Measurements from ENCODE around the gene NAV2. TPM values are rescaled to one million over a fixed set of nuclear protein-coding genes. Genes with fewer than 3 reads are reported as not detected.
"Not testable (repeated sequence)": the region's sequence is repeated elsewhere in the genome, so short reads cannot be mapped to it uniquely, and the experiment has no call there.

NAV2 gene
- total RNA-seq, 1 donor from 2014 or later = 17.0 TPM

DNA sequence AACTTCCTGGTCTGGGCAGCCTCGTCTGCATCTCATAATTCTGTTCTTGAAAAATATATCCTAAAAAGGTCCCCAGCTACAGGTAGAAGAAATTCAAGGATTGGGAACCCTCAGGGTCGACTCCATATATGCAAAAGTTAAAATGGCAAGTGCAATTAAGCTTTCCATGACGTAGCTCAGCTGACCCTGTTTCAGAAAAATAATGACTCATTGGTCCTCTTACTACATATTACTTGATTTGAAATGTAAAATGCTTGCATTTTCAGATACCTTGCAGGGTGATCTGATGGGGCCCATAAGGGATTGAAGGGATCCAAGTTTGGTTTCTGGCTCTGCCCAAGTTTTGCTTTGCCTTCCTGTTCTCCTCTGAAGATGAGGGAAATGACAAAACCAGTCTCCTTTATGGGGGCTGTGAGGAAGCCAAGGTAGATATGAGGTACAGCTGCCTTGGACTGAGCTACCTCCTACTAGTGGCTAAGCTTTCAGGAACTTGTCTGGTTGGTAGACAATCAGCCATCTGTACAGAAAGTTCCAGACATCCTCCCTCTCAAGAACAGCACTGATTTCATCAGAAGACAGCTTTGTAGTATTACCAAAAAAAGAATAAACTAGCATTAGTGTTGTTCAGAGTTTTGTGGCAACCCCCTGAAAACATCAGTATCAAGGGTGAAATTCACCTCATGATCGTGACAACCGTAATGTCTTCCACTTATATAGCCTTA is 270.3 kb downstream of the NAV2 start:
- no peak for ATAC-seq

DNA sequence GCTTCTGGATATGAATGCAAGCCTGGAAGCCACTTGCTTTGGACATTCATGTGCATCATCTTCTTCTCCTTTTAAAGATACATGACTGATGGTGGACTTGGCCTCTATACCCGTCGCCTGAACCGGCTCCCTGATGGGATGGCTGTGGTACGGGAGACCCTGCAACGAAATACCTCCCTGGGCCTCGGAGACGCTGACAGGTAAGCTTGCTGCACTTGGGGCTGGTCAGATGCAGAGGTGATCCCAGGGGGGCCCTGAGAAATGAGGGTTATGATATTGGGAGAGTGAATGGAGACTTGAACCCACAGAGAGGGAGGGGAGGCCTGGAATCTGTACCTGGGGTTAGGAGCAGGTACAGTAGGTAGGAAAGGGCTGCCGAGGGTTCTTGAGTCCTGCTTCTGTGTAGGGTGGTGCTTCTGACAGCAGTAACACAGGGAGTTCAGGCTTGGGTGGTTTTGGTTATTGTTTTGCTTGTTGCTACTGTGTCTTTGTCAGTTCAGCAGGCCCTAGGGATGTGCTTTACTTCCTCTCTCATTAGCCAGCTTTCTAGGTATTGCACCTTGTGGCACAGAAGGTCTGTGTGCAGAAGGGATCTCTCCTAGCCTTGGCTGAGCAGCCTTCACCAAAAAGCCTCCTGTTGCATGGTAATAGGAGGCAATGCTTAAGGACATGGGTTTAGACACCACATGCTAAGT is 271.6 kb downstream of the NAV2 start:
- peak; percentile 9 for ATAC-seq

DNA sequence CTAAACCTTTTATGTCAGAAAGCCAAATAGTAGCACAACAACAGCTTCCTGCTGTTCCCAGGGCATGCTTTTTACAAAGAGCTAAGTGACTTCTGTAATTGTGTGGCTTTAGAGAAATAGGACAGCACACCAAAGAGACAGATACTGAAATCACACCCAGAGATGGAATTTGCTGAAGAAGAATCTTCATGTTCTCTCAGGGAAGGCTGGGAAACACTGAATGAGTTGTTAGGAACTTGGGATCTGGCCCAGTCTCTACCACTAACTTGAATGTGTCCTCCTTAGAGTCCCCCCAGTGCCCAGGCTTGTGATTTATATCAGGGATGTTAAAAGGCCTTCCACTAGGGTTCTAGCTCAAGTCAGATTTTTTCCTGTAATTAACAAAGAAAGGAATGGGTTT is 272.5 kb downstream of the NAV2 start:
- no peak for ATAC-seq

DNA sequence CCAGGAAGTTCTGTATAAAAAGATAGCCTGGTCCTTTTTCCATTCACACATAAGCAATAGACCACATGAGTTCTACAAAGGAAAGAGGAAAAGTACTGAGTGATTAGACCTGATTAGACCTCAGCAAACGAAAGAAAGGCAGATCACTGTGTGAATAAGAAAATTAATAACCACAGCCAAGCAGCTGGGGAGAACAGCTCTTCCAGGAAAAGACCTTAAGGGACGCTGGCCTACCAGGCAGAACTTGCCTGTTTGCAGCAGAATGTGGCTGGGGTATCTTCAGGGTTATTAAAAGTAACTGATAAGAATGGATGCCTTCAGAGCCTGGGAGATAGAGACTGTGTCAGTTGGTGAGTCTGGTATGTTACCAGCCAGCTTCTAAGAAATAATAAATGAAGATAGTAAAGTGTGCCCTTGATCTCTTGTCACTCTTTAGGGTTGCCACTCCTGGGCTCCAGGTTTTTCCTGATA is 274.7 kb downstream of the NAV2 start:
- no peak for ATAC-seq

DNA sequence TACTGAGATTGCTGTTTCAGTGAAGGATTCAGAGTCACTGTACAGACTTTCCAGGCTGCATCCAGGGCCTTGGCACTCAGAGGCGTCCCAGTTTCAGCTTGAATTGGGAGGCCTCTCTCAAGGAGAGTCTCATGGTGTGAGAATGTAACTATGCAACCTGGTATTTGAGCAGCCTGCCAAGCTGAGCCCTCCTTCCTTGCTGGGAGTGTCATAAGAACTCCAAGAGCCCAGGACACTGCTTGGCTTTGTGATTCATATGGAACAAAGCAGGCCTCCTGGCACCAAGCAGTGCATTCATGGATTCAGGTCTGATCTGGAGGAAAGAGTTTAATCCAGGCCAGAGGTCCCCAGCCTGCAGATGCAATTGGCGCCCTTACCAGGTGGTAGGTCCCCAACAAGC is 276.0 kb downstream of the NAV2 start:
- peak; percentile 94 for ATAC-seq

DNA sequence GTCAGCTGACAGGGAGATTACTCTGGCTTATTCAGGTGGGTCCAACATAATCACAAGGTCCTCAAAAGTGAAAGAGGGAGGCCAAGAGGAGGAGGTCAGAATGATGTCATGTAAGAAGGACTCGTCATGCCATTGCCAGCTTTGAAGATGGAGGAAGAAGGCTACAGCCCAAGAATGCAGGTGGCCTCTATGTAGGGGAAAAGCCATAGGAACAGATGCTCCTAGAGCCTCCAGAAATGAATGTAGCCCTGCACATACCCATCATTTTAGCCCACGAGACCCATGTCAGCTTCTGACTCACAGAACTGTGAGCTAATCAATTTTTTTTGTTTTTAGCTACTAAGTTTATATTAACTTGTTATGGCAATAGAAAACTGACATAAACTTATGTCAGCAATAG is 276.6 kb downstream of the NAV2 start:
- no peak for ATAC-seq

DNA sequence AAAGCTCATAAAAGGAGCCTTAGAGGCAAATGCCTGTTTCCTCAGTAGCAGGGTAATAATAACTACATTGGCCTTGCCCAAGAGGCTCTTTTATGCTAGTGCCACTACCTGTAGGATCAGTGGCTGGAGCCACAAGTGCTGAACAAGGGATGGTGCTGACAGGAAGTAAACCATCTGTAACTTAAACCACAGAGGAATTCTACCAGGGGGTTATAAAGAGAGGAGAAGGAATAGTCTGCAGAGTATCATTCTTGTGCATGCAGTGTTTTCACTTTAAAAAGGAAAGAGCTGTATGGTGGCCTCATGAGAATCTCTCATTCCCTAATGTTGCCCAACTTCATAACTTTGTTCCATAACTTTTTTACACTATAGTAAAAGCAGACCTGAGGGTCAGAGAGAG is 279.5 kb downstream of the NAV2 start:
- no peak for ATAC-seq

DNA sequence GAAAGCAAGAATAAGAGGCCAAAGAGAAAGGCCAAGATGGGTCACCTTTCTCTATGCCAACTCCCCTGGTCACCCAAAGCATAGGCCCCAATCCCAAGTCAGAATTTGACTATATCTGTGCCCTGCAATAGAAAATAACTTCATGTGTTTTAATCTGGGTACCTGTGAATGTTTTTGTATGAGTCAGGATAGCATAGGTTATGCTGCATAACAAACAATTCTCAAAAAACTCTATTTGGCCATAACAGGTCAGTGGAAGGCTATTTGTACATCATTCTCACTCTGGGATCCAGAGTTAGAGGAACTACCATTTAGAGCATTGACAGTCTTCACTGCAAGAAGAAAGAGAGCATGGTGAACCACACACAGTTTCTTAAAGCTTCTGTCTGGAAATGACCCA is 280.4 kb downstream of the NAV2 start:
- no peak for ATAC-seq

DNA sequence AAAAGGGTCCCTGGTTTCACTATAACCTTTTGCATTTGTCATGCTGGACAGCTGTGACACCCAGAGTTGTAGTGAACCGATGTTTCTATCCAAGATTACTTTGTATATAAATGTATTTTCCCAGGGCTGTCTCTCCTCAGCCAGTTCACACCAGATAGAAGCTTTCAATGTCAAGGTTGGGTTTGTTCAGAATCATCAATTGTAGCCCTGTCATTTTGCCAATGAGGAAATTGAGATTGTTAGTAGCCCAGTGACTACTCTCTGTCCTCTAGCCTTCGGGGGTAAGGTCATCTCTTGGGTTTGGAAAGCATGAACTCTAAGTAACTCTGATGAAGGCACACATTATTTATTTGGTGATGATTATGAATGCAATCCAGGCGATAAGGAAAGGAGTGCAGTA is 282.0 kb downstream of the NAV2 start:
- no peak for ATAC-seq

DNA sequence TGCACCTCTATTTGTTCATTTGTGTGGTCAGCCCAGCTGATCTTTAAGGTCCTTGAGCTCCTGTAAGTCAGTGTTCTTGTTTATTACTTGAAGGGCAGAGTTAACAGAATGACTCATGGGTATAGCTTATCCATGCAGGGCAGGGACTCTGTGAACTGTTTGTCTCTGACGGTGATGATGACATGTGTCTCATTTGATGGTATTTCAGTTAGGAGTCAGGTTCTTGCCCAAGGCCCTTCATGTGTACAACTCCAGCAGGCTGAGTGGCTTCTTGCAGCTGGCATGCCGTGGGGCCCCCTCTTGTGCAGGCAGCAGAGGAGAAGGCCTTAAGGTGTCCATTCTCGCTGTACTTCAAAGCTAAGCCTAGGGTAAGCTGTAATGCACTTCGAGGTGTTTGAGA is 282.5 kb downstream of the NAV2 start:
- ATAC-seq = peak; percentile 95

DNA sequence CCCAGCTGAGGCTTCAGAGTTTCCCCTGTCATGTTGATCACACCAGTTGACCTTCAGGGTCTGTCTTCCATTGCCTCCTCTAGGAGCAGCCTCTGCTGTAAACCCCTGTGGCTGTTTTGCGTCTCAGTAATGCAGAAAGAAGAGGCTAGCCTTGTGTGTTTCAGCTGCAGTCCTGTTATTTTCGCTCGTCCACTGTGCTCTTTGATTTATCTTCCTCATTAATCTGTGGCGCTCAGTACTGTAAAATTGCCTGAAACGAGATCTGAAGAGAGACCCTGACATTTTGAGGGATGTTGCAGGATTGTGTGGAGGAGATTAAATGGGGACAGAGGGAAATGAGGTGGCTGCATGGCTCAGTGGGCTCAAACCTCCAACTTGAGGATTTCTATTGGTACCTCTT is 283.9 kb downstream of the NAV2 start:
- no peak for ATAC-seq

DNA sequence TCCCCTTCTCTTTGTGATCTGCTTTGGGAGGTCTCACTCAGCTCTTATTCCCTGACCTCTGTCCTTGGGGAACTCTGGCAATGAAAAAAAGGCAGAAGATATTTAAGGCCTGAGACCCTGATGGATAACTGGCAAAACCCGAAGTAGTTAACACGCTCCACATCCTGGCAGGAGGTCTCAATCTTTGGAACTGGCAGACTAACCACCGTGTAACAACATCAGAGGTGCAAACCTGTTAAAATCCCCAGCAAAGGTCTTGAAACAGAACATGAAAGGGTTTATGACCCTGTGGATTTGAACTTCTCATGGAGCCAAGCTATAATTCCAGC is 287.3 kb downstream of the NAV2 start:
- no peak for ATAC-seq

DNA sequence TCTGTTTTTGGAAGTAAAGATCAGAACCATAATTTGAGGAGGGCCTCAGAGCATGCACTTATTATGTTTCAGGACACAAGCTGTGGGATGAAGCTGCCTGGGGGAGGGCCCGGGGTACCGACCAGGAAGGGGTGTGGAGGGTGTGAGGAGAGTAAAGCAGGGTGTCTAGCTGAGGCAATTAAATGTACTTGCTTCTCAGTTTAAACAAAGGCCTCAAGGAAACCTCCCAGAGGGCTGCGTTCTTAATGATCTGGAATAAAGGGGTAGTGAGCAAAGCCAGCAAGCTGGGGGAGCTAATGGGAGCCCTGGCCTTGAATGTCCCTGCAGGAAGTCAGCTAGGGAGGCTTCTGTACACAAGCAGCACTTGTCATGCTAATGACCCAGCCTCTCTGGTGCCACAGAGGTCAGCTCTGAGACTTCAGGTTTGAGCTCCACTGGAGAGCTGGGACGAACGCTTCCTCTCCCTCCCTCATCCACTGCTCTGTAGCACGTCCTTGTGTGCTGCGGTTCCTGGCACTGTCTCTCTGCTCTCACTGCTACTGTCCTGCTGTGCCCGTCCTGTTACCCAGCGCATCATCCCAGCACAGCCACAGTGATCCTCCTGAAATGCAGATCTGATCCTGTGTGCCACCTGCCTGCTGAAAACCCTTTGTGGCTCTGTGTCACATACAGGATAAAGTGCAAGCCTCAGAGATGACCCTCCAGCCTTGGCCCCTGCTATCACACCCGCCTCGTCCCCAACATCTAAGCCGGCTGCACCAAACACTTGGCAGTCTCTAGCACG is 287.9 kb downstream of the NAV2 start:
- no peak for ATAC-seq

DNA sequence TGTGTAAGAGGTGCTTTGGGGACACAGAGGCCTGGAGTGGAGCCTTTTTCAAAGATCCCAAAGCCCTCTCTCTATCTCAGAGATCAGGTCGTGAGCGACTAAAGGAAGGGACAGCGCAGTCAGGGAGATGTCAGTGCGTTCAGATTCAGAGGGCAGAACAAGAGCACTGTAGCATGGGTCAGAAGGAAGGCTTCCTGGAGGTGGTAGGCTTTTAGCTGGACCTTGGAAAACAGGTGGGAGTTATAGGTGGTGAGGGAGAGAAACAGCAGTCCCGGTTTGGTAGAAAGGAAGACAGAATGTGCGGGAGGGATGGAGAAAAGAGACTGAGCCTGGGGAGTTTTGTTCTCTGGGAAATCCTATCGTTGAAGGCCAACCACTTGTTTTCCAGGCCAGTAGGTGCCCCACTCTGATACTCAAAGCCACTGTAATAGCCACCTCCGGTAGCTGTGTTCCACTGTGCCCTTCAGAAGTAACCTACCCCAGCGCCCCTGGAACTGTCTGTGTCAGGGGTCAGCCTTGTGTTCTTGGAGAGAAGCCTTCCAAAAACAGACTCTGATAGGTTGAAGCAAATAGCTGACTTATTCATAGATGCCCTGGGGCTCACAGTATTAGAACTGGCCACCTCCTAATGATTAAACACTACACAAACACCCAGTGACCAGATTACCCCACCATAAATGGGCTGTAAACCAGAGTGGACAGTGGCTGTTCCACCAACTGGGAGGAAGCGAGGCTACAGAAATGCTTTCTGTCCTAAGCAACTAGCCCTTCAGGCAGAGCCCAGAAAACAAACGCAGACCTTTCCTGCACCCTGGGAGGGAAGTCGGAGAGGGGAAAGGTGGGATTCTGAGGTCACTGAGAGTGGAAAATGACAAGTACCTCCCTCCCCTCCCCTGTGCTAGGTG is 289.9 kb downstream of the NAV2 start:
- no peak for ATAC-seq

DNA sequence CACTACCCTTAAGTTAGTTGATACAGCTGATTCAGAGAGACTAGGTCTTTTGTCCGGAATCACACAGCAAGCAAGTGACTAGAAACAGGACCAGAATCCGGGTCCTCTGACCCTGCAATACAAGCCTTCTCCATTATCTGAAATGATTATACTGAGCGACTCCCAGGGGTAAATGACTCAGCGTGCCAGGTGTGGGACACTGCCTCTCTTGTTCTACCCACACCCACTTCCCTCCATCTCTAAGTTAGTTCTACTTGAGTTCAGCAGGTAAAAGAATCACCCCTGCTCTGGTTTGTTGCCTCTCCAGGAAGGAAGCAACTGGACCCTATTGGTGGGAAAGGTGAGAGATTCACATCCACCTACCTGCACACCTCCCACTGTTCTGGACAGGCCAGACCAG is 290.7 kb downstream of the NAV2 start:
- ATAC-seq = no peak

DNA sequence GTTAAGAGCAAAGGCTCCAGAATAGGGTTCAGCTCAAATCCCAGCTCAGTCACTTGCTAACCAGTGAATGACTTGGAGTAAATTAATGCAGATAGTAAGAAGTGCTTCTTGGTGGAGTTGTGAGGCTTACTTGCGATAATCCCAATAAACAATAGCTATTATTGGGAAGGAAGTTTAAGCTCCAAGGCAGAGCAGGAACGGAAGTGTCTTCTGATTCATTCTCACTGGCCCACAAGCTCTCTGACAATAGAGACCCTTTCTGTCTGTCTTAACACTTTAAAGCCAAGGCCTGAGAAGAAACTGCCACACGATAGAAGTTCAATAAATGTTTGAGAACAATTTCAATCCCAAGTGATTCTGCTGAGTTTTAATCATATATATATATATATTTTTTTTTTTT is 292.2 kb downstream of the NAV2 start:
- no peak for ATAC-seq

DNA sequence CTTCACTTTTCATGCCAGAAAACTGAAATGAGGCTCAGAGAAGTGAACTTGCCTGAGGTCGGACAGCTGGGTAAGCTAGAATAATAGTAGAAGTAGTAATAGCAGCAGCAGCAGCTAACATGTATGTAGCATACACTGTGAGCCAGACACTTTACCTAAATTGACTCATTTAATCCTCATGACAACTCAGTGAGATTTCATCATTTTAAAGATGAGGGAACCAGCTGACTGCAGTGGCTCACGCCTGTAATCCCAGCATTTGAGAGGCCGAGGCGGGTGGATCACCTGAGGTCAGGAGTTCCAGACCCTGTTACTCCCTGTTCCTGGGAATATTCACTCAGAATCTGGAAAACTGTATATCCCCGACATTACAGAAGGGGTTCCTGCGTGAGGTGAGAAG is 293.1 kb downstream of the NAV2 start:
- ATAC-seq = peak; percentile 90

DNA sequence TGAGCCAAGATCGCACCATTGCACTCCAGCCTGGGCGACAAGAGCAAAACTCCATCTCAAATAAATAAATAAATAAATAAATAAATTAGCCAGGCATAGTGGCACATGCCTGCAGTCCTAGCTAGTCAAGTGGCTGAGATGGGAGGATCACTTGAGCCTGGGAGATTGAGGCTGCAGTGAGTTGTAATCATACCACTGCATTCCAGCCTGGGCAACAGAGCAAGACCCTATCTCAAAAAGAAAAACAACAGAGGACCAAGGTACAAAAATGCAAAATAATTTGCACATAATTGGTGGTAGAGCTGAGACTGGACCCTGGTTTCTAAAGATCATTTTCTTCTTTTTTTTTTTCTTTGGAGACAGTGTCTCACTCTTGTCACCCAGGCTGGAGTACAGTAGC is 294.0 kb downstream of the NAV2 start:
- ATAC-seq = not testable (repeated sequence)

DNA sequence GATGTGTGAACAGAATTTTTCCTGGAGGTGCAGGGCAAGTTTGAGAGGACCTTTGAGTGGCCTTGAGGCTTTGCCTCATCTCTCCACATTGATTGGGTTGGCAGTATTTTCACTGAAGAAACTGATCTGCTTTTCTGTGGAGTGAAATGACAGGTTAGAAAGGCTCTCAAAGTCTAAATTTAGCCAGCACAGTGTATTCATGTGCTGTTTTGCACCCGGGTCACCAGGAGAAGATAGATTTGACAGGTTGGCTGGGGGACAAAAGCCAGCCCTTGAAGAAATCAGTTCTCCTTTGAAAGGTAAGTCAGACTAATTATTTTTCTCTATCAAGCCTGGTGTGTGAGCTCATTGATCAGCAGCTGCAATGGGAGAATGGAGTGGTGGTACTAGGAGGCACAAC is 294.7 kb downstream of the NAV2 start:
- ATAC-seq = no peak

DNA sequence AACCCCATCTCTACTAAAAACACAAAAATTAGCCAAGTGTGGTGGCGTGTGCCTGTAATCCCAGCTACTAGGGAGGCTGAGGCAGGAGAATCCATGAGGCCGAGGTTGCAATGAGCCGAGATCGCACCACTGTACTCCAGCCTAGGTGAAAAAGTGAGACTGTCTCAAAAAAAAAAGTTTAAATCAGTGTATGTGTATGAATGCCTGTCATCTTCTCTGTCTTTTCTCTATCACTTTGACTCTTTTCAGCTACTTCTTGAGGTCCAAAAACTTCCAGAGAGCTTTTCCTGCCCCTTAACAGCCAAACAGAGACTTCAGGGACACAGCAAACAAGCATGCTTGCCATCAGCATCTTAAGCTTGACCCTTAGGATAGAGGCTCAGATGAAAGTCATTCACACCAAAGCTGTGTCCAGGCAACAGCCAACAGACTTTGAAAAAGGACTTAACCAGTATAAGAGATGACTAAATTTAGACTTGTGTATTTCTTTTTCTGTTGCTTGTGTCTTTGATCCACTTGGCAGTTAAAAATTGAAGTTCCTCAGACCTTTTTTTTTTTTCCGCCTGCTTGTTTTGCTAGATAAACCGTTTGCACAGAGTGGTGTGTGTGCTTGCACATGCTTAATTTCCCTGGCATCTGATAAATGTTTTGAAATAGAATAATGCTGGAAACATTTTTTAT is 295.7 kb downstream of the NAV2 start:
- no peak for ATAC-seq

DNA sequence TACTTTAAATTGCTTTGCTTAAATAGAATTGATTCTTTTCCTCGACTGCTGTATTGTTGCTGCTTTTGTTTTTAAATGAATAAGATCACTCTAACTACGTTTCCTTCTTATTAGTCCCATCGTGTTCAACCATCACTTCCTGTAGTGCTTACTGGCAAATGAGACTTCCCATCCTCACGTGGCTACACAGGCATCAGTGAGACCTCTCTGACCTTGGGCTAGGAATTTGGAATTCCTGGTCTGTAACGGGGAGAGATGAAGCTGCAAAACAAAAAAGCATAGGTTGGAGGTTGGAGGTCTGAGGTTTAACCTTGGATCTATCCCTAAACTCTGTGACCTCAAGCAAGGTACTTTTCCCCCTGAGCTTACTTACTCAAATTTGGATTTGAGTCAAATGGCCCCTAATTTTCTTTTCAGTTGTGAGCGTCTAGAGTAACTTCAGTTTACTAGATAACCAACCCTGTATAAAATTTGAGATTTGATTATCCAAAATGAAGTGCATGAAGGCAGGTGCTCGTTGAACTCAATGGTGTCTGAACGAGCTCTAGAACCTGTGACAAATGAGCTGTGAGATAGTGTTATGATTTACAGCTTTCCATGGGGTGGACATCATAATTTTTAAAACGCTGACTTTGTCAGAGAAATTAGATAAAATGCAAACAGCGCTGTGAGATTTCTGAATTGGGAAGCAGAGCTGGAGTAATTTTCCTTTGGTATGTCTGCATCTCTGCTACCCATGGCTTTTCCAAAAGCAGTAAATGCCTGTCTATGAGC is 296.4 kb downstream of the NAV2 start:
- no peak for ATAC-seq
